ENCODE data around the gene BBOX1. TPM values are rescaled to one million over a fixed set of nuclear protein-coding genes. Genes with fewer than 3 reads are reported as not detected.
"Not testable (repeated sequence)": the region's sequence is repeated elsewhere in the genome, so short reads cannot be mapped to it uniquely, and the experiment has no call there.

BBOX1 gene
- total RNA-seq, 4 donors from 2014 or later: not detected

DNA sequence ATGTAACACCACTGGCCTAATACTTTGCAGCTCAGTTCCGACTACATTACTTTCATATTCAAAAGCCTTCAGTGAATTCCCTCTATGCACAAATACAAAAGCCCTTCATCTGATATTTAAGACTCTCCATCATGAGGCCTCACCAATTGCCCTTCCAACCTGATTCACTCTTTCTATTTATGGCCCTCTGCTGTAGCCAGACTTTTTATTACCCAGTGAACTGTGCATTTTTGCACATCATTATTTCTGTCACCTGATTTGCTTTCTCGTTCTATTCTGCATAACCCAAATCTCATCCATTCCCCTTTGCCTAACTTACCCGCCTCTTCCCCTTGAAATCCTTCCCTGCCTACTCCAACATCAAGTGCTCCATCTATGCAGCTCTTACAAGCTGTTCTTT, 78.3 kb downstream of the BBOX1 start:
- ATAC-seq (ENCODE audit: low FRiP score) (no peak), DNase-seq (ENCODE audit: low spot score) (no peak)
- TF ChIP-seq, protein P1, sequence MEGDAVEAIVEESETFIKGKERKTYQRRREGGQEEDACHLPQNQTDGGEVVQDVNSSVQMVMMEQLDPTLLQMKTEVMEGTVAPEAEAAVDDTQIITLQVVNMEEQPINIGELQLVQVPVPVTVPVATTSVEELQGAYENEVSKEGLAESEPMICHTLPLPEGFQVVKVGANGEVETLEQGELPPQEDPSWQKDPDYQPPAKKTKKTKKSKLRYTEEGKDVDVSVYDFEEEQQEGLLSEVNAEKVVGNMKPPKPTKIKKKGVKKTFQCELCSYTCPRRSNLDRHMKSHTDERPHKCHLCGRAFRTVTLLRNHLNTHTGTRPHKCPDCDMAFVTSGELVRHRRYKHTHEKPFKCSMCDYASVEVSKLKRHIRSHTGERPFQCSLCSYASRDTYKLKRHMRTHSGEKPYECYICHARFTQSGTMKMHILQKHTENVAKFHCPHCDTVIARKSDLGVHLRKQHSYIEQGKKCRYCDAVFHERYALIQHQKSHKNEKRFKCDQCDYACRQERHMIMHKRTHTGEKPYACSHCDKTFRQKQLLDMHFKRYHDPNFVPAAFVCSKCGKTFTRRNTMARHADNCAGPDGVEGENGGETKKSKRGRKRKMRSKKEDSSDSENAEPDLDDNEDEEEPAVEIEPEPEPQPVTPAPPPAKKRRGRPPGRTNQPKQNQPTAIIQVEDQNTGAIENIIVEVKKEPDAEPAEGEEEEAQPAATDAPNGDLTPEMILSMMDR (IDR thresholded peaks at IDR 0.05): no peak

GRCh38 chr11:27119396-27119795, 78.8 kb downstream of the BBOX1 start:
- DNase-seq (ENCODE audit: low spot score) (no peak), ATAC-seq (ENCODE audit: low FRiP score) (no peak)
- TF ChIP-seq, protein P1 (IDR thresholded peaks at IDR 0.05): no peak

DNA sequence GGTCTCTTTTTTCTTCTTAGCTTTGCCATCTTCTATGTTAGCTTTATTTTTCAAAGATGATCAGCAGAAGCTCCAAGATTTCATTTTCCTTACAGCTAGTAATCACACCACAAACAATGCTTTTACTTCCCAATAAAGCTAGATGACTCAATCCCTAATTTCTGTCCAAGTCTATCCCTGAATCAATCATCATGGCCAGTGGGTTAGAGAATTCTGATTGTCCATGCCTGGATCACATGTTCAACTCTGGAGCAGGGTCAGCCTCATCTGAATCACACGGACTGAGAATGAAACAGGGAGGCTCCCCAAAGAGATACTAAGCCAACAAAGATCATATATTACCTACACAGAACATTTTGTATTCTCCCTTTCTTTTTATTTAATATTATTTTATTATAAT, 79.6 kb downstream of the BBOX1 start:
- DNase-seq (ENCODE audit: low spot score) (no peak), ATAC-seq (ENCODE audit: low FRiP score) (no peak)
- TF ChIP-seq, protein P1 (IDR thresholded peaks at IDR 0.05): no peak

DNA sequence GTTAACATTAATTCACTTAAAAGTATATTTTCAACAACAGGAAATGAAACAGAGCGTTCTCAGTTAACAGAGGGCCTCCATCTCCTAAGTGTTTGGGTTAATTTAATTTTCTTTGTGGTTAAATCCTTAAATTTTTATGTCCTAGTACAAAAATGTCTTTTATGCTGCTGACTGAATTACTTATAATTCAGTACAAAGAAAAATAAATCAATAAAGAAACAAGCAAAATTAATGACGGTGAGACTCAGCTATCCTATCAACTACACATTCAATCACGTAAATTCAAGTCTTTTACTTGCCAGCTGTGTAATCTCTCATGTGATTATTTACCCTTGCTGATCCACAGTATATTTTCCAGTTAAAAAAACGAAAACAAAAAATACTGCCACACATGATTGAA, 81.4 kb downstream of the BBOX1 start:
- ATAC-seq (ENCODE audit: low FRiP score): no peak
- TF ChIP-seq, protein P1 (IDR thresholded peaks at IDR 0.05): no peak
- DNase-seq (ENCODE audit: low spot score): no peak

GRCh38 chr11:27124514-27125264, 84.1 kb downstream of the BBOX1 start:
- TF ChIP-seq, protein P1 (IDR thresholded peaks at IDR 0.05): no peak
- no peak for DNase-seq (ENCODE audit: low spot score)
- ATAC-seq (ENCODE audit: low FRiP score): no peak

DNA sequence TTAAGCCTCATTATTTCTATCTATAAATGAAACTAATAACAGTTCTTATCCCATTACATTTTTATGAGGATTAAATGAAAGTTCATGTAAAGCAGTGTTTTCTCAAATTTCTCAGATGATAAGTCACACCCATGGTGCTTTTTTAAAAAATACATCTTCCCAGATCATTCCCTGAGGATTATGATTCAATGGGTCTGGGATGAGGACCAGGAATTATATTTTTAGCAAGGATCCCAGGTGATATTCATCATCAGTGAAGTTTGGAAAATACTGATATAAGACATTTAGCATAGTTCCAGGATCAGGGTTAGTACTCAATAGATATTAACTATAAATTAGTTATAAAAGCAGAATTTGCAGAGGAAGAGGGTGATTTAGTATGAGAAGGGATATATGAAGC, 89.1 kb downstream of the BBOX1 start:
- DNase-seq (ENCODE audit: low spot score) (no peak), ATAC-seq (ENCODE audit: low FRiP score) (no peak)
- TF ChIP-seq, protein P1 (IDR thresholded peaks at IDR 0.05): no peak

GRCh38 chr11:27130806-27131205, 90.2 kb downstream of the BBOX1 start:
- DNase-seq (ENCODE audit: low spot score) (no peak), ATAC-seq (ENCODE audit: low FRiP score) (no peak)
- TF ChIP-seq, protein P1 (IDR thresholded peaks at IDR 0.05): no peak

GRCh38 chr11:27135924-27136329, 95.3 kb downstream of the BBOX1 start:
- DNase-seq (ENCODE audit: low spot score); ATAC-seq (ENCODE audit: low FRiP score): not testable (repeated sequence)
